Stomach smooth muscle (tissue), 2 donors: ENCODE results near the gene GPRC5D.

Experiments
- H3K27ac ChIP-seq: one replicate; pipeline ENCODE4 v1.7.0; 2013; ENCODE audit warnings: mild to moderate bottlenecking, low read length, inconsistent platforms
- H3K27me3 ChIP-seq, 2 donors: one replicate each; pipeline ENCODE4 v1.7.0; 2013; ENCODE audit warnings: low read length in 2 of 2; ENCODE audit not compliant: insufficient read depth in 2 of 2, control insufficient read depth in 1 of 2
- H3K36me3 ChIP-seq, 2 donors: one replicate each; pipeline ENCODE4 v1.7.0; 2013; ENCODE audit warnings: low read length in 2 of 2; ENCODE audit not compliant: control insufficient read depth in 2 of 2, insufficient read depth in 2 of 2
- H3K4me1 ChIP-seq: one replicate; pipeline ENCODE4 v1.7.0; 2013; ENCODE audit warnings: low read length; ENCODE audit not compliant: control insufficient read depth, insufficient read depth
- H3K4me3 ChIP-seq, 2 donors: one replicate each; pipeline ENCODE4 v1.7.0; 2013; ENCODE audit warnings: low read length in 2 of 2
- H3K9ac ChIP-seq, 2 donors: one replicate each; pipeline ENCODE4 v1.7.0; 2013; ENCODE audit warnings: low read length in 2 of 2, mild to moderate bottlenecking in 1 of 2
- H3K9me3 ChIP-seq, 2 donors: one replicate each; pipeline ENCODE4 v1.7.0; 2013; ENCODE audit warnings: low read length in 2 of 2; ENCODE audit not compliant: control insufficient read depth in 2 of 2
- donor health status: healthy.
- donor health status: Pancreatic carcinoma.

GPRC5D gene

DNA sequence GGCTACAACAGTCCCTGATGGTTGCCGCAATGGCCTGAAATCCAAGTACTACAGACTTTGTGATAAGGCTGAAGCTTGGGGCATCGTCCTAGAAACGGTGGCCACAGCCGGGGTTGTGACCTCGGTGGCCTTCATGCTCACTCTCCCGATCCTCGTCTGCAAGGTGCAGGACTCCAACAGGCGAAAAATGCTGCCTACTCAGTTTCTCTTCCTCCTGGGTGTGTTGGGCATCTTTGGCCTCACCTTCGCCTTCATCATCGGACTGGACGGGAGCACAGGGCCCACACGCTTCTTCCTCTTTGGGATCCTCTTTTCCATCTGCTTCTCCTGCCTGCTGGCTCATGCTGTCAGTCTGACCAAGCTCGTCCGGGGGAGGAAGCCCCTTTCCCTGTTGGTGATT is 43.7 kb downstream of the GPRC5D start:
- H3K36me3 ChIP-seq: no peaks in the 10 kb centered on the region
- H3K27ac ChIP-seq: no peak overlapping the region
- no peak overlapping the region for H3K9ac ChIP-seq
- H3K4me3 ChIP-seq: no peak overlapping the region
- no peaks in the 10 kb centered on the region for H3K9me3 ChIP-seq
- no peaks in the 10 kb centered on the region for H3K4me1 ChIP-seq
- H3K27me3 ChIP-seq: peaks cover 2% of the 10 kb centered on the region in 2 donors

DNA sequence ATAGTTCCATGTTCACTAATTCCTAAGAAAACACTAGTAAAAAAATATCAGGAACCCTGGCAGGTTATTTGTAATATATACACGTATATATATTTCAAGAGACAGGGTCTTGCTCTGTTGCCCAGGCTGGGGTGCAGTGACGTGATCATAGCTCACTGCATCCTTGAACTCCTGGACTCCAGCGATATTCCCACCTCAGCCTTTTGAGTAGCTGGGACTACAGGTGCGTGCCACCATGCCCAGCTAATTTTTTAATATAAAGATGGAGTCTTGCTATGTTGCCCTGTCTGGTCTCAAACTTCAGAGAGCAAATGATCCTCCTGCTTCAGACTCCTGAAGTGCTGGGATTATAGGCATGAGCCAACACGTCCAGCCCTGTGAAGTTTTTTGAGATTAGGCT is 44.4 kb downstream of the GPRC5D start:
- no peak overlapping the region for H3K9ac ChIP-seq
- H3K27me3 ChIP-seq: peaks cover 2% of the 10 kb centered on the region in 2 donors
- no peaks in the 10 kb centered on the region for H3K4me1 ChIP-seq
- no peak overlapping the region for H3K4me3 ChIP-seq
- H3K27ac ChIP-seq: no peak overlapping the region
- no peaks in the 10 kb centered on the region for H3K9me3 ChIP-seq
- no peaks in the 10 kb centered on the region for H3K36me3 ChIP-seq

DNA sequence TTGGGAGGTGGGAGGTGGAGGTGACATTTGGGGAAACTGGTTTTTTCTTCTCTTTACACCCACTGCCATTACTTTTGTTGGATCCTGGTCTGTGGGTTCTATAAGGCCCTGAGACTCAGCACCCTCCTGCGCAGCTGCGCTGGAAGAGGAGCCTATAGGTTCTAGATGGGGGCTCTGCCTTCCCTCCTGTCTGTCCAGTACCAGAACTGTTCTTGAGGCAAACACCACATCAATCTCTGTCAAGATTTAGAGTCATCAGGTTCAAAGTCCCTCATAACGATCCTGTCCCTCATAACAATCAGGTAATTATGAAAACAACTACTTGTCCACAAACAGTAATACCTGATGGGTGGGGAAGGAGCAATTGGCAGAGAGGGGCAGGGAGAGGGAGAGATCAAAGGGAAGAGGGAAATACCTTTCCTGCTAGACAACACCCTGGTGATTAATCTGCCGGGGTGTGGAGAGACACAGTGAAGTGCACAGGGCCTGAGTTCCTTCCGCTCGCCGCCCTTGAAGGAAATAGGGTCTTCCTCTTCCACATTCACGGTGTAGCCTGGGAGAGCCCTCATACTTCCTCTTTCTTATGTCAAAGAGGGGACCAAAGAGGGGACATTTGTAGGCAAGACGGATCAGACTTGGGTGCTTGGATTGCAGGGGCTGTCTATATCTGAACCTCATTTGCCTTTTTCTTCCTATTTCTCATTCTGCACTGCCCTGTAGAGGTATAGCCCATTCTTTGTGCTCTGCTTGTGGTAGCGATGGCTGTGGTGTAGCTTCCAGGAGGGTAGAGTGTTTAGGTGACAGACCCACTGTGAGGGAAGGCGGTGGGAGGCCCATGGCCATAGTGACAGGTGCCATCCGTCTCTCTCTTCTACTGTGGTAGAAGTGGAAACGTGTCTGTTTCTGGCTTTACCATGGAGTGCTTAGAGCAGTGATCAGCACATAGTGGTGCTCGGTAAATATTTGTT is 48.0 kb downstream of the GPRC5D start:
- H3K9me3 ChIP-seq: no peaks in the 10 kb centered on the region
- H3K4me1 ChIP-seq: peaks cover 4% of the 10 kb centered on the region
- H3K27me3 ChIP-seq: peaks cover 4 to 8% of the 10 kb centered on the region in 2 donors
- no peak overlapping the region for H3K4me3 ChIP-seq
- H3K36me3 ChIP-seq: no peaks in the 10 kb centered on the region
- no peak overlapping the region for H3K9ac ChIP-seq
- H3K27ac ChIP-seq: no peak overlapping the region

DNA sequence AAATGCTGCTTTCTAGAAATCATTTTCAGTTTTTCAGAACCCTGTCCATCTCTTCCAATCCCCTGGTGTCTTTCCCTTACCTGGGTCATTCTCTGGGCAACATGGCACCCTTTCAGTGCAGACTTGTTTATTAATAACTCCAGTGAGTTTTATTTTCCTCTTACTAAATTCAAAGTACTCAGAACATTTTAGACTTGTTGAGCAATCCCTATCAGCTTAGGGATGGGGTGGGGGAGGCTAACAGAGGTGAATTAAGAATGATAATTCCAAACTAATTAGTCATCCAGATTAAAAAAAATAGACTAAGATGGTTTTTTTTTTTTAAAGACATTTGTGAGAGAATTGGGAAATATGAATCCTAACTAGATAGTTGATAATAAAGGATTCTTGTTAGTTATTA is 49.9 kb downstream of the GPRC5D start:
- Histone ChIP-seq H3K36me3 (no peaks in the 10 kb centered on the region), H3K27ac (no peak overlapping the region), H3K9ac (no peak overlapping the region), H3K4me1 (peaks cover 4% of the 10 kb centered on the region), H3K4me3 (no peak overlapping the region), H3K27me3 (peaks cover 5 to 8% of the 10 kb centered on the region in 2 donors), H3K9me3 (no peaks in the 10 kb centered on the region)

DNA sequence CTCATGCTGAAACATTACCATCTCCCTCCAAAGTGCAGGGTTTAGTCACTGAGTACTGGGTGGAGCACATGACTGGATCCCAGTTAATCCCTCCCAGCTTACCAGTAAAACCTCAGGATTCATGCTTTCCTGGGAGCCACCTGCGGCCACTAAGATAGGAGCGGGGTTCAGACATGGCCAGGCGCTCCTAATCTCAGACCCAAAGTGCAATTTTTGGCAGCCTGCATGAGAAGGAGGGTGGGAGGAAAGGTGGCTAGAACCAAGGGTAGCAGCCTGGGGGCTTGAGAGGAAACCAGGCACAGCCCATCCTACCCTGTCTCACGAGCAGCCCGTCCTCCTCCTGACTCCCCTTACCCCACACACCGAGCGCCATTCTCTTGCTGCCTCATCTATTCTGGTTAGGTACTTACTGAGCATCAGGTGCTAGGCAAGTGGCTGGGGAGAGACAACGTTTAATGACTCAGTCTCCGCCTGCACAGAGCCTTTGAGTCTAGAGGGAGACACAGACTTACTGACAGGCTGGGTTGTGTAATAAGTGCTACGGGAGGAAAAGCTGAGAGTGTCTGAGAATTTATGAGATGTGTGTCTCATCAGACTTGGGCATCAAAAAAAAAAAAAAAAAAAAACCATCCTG is 50.7 kb downstream of the GPRC5D start:
- H3K4me3 ChIP-seq: no peak overlapping the region
- H3K9ac ChIP-seq: no peak overlapping the region
- peaks cover 5 to 8% of the 10 kb centered on the region in 2 donors for H3K27me3 ChIP-seq
- H3K36me3 ChIP-seq: no peaks in the 10 kb centered on the region
- no peaks in the 10 kb centered on the region for H3K9me3 ChIP-seq
- H3K27ac ChIP-seq: no peak overlapping the region
- H3K4me1 ChIP-seq: peaks cover 4% of the 10 kb centered on the region

DNA sequence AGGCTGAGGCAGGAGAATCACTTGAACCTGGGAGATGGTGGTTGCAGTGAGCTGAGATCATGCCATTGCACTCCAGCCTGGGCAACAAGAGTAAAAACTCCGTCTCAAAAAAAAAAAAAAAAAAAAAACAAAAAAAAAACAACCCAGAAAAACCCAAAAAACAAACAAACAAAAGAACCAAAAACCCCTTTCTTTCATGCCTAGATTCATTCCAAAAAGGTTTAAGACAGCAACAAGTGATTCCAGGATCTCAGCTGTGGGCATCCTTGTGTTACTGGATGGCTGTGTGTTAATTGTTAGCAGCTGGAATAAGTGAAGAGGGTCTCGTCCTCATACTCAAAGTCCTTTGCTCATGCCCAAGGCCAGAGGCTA is 51.2 kb downstream of the GPRC5D start:
- no peak overlapping the region for H3K9ac ChIP-seq
- H3K27ac ChIP-seq: no peak overlapping the region
- H3K4me1 ChIP-seq: peaks cover 4% of the 10 kb centered on the region
- no peaks in the 10 kb centered on the region for H3K36me3 ChIP-seq
- H3K9me3 ChIP-seq: no peaks in the 10 kb centered on the region
- H3K27me3 ChIP-seq: peaks cover 5 to 8% of the 10 kb centered on the region in 2 donors
- no peak overlapping the region for H3K4me3 ChIP-seq

DNA sequence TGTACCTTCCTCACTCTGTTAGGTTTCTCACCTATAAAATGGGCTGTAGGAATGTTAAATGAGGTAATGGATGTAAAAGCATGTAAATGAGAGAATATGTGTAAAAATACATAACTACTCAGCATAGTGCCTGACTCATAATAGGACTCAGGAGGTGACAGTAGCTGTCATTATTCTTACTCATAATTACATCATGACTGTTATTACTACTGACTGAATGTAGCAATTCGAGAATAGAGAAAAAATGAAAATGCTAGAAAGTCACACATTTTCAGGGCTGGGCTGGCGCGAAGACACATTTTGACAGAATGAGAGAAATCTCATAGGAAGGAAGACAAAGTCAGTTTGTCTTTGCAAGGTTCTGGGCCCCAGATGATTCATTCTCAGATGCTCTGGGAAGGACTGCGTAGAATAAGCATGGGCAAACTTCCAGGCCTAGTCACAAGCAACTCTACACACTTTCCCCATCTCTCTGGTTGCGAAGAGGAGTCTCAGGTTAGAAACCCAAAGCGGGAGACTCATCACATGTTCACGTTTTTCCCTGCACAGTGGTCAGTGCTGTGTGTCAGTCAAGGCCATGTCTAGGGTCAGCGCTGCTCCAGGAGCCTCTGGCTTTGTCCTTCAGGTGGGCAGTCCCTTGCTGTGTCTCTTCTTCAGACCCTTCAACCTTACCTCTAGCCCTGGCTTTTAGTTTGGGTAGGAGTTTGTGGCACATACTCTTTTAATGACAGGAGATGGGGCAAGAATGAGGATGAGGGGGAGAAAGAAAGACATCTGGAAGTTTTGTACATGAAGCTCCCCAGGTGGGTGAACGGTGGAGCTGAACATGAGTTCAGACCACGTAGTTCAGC is 52.2 kb downstream of the GPRC5D start:
- peaks cover 4% of the 10 kb centered on the region for H3K4me1 ChIP-seq
- no peak overlapping the region for H3K4me3 ChIP-seq
- H3K27ac ChIP-seq: no peak overlapping the region
- peaks cover 5 to 8% of the 10 kb centered on the region in 2 donors for H3K27me3 ChIP-seq
- no peak overlapping the region for H3K9ac ChIP-seq
- H3K9me3 ChIP-seq: no peaks in the 10 kb centered on the region
- no peaks in the 10 kb centered on the region for H3K36me3 ChIP-seq

DNA sequence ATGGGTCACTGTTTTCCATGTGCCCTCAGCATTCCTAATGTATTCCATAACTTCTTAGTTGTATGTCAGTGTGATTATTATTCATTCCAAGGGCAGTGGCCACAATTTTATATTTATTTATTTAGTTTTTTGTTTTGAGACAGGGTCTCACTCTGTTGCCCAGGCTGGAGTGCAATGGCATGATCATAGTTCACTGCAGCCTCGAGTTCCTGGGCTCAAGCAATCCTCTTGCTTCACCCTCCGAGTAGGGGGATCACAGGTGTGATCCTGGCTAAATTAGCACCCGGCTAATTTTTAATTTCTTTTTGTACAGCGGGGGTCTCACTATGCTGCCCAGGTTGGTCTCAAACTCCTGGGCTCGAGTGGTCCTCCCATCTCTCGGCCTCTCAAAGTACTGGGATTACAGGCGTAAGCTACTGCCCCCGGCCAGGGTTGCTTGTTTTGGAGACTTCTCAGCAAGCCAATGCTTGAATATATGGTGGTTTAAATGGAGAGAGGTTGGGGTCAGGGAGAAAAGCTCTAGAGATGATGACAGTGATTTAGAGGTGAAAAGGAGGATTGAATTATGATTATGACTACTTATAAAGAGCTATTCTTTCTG is 53.0 kb downstream of the GPRC5D start:
- no peak overlapping the region for H3K4me3 ChIP-seq
- no peaks in the 10 kb centered on the region for H3K9me3 ChIP-seq
- H3K4me1 ChIP-seq: peaks cover 4% of the 10 kb centered on the region
- peaks cover 4 to 8% of the 10 kb centered on the region in 2 donors for H3K27me3 ChIP-seq
- no peaks in the 10 kb centered on the region for H3K36me3 ChIP-seq
- H3K9ac ChIP-seq: no peak overlapping the region
- no peak overlapping the region for H3K27ac ChIP-seq

DNA sequence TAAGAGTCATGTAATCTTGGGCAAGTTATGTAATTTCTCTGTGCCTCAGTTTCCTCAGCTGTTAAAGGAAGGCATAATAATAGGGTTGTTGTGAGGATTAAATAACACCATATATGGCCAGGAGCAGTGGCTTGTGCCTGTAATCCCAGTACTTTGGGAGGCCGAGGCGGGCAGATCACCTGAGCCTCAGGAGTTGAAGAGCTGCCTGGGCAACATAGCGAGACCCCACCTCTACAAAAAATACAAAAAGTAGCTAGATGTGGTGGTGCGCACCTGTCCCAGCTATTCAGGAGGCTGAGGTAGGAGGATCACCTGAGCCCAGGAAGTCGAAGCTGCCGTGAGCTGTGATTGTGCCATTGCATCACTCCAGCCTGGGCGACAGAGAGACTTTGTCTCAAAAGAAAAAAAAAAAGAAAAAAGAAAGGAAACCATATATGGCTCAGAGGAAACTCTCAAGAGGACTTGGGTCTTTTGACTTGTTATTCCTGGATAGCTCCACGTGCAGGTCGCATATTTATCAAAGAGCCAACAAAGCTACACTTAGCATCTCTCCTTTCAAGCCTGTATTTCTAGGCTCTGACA is 53.7 kb downstream of the GPRC5D start:
- Histone ChIP-seq H3K36me3 (no peaks in the 10 kb centered on the region), H3K27me3 (peaks cover 4 to 6% of the 10 kb centered on the region in 2 donors), H3K9me3 (no peaks in the 10 kb centered on the region), H3K9ac (no peak overlapping the region), H3K27ac (no peak overlapping the region), H3K4me1 (peaks cover 4% of the 10 kb centered on the region), H3K4me3 (no peak overlapping the region)

DNA sequence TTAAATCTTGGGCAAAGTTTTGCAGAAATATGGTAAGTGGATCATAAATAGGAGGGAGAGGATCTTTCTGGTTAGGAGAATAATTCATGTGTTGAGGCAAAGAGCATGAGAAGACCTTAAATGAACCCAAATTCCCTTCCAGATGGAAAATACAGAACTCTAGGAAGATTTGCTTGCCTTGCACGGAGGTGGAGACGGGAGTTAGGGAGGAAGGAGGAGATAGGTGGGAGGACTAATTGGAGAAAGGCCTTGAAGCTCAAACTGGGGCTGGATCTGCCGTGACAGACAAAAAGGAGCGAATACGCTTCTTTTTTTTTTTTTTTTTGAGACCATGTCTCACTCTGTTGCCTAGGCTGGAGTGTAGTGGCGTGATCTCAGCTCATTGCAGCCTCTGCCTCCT is 54.7 kb downstream of the GPRC5D start:
- no peak overlapping the region for H3K9ac ChIP-seq
- H3K4me3 ChIP-seq: no peak overlapping the region
- H3K36me3 ChIP-seq: no peaks in the 10 kb centered on the region
- H3K4me1 ChIP-seq: peaks cover 4% of the 10 kb centered on the region
- H3K9me3 ChIP-seq: no peaks in the 10 kb centered on the region
- peaks cover 8 to 12% of the 10 kb centered on the region in 2 donors for H3K27me3 ChIP-seq
- H3K27ac ChIP-seq: no peak overlapping the region
